ENCODE data around the gene EIF4B.
A peak's percentile ranks its signal among the peaks of the same experiment; 100 is the strongest.

Gene EIF4B

GRCh38 chr12:53060064-53060720 is 53.9 kb downstream of the EIF4B start:
- DNase-seq, result no peak

DNA sequence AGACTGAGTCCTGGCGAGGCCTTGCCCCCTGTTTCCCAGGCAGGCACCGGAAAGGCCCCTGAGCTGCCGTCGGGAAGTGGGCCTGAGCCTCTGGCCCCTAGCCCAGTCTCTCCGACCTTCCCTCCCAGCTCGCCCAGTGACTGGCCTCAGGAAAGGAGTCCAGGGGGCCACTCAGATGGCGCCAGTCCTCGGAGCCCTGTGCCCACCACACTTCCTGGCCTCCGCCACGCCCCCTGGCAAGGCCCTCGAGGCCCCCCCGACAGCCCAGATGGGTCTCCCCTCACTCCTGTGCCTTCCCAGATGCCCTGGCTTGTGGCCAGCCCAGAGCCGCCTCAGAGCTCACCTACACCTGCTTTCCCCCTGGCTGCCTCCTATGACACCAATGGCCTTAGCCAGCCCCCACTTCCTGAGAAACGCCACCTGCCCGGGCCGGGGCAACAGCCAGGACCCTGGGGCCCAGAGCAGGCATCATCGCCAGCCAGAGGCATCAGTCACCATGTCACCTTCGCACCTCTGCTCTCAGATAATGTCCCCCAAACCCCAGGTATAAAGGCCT is 54.5 kb downstream of the EIF4B start:
- no peak for DNase-seq

- peak; percentile 66 for DNase-seq
These were observed 55.3 kb downstream of the EIF4B start for GRCh38 chr12:53061404-53062010.

GRCh38 chr12:53062011-53062961 is 56.0 kb downstream of the EIF4B start:
- DNase-seq, result no peak

- DNase-seq, result no peak
These were observed 56.9 kb downstream of the EIF4B start for GRCh38 chr12:53062977-53063707.

DNA sequence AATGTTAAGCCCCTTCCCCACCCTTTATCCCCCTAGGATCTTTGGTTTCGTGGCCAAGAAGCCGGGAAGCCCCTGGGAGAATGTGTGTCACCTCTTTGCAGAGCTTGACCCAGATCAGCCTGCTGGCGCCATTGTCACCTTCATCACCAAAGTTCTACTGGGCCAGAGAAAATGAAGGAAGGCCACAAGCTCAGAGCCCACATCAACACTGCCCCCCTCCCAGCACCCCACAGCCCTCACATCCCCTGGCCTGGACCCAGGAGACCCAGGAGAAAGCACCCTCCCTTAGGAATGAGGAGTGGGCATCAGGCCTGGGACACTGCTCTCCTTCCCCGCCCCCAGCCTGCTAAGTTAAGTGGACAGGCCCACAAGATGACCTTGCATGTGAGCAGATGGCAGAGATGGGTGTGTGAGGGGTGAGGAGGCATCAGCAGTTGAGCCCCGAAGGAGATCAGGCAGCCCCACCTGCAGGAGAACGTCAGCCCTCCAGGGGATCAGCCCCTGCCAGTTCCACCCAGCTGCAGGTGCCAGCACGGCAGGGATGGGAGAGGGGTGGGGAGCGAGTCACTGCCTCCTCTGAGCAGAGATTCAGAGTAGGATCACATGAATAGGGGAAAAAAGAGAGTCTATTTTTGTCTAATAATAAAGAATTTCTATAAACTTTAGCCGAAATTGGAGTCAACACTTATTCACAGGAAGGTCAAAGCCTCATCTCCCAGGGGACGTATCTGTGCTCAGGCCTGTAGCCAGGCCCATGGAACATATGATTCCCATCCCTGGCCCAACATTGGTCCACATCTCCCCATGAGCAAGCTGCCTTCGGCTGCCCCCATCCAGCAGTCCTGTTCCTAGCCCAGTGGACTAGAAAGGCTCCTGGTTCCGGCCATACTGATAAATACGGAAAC is 57.7 kb downstream of the EIF4B start:
- DNase-seq, result no peak

DNA sequence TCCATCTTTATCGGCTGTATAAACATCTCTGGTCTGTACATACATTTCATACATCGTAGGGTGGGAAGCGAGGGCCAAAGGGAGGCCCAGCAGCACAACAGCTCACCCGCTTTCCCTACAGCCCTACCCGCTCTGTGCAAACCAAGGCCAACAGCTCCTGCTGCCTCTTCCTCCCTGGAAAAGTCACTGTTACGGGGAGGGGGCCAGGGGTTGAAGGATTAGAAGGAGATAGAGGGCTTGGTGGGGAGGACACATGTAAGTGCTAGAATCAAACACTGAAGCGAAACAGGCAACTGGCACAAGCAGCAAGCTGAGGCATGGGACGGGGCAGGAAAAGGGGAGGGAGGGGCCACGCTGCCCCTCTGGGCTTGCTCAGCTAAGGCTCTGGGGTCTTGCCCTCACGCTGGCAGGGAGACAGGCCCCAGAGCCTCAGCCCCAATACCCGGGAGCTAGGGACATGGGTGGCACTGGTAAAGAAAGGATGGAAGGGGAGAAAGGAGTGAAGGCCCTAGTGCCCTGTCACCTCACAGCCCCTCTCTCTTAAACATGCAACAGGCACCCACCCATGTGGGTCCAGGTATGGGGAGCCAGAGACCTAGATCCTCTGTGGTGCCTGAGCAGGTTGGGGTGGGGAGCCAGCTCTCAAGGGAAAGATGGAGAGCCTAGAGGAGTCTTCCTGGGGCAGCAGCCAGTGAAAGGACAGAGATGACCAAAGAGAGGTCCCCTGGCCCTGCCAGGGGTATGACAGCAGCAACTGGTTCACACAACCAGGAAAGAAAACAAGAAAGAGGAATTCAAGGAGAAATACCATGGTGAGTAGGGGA is 58.6 kb downstream of the EIF4B start:
- no peak for DNase-seq

DNA sequence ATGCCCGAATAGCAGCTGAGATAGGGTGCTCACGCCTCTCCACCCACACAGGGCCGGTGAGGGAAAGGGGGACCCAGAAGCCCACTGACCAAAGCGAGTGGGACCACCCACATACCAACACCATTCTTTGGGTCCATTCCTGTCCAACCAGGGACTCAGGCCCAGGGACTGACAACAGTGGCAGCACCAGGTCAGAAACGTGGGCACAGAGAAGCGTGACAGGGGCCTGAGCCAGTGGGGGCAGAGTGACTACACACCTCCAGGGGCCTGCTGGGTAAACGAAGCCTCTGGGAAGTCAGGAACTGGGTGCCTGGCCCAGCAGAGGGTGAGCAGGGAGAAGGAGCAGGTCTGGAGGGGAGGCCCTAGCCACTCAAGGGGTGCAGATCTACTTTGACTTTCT is 59.2 kb downstream of the EIF4B start:
- no peak for DNase-seq

GRCh38 chr12:53065975-53066931 is 60.0 kb downstream of the EIF4B start:
- DNase-seq, result peak; percentile 65

DNA sequence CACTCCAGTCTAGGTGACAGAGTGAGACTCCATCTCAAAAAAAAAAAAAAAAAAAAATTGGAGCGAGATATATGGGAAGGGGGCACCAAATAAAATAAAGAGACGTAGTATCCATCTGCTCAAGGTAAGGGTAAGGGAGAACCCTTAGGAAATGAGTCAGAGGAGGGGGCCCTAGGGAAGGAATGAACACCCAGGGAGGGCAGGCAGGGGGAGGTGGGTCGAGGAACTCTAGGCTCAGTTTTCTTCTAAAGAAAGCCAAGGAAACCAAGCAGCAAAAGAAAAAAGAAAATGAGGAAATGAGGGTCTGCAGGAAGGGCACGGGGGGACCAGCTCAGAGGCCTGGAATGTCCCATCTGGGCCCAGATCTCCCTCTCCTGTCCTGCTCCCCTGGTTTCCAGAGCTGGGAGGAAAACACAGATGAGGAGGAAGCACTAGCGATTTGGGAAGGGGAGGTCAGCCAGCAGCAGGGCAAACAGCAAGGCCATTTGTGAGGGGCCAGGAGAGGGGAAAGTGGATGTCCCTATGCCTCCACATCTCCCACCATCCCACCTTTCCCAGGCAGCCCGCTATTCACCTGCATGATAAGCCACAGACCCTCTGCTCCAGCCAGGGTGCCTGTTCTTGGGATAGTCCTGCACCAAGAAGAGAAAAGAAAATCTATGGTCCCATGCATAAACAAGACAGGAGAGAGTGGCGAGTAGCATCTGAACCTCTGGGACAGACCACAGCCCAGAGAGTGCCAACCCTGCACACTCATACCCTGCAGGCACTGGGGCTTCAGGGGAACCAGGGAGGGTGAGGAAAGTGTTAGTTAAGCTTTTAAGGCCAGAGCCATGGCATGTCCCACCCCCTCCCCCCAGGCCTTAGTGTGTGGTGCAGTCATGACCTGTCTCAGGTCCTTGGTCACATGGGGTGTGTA is 61.1 kb downstream of the EIF4B start:
- no peak for DNase-seq

- DNase-seq, result no peak
These were observed 61.9 kb downstream of the EIF4B start for GRCh38 chr12:53067993-53068770.

GRCh38 chr12:53068811-53069585 is 62.7 kb downstream of the EIF4B start:
- DNase-seq, result no peak

GRCh38 chr12:53069621-53070410 is 63.6 kb downstream of the EIF4B start:
- no peak for DNase-seq

DNA sequence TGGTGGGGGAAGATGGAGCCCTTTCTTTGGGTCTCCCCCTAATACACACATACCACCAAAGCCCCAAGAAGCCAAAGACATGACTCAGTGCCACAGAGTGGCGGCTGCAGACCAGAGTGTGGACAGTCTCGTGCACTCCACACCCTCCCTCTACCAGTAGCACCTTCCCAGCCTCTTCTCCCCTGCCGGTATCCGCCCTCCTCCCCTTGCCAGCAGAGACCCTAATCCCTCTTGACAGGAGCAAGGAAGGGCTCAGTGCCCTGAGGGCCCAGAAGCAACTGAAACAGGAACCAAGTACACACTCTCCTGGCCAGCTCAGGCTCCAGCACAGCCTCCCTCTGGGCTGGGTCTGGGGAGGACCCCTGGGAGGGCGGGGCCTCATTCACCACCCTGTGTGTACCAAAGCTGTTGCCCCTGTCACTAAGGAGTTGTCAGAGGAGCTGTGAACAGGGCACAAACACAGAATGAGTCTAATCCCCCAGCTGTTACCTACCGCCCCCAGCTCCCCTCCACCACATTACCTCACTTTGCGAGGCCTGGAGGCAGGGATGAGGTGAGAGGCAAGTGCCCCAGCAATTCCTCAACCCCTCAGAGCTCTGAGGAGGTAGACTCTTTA is 64.7 kb downstream of the EIF4B start:
- no peak for DNase-seq

Measured in NCI-H2107 (cell line).